ENCODE results near the gene ABT1. TPM values are rescaled to one million over a fixed set of nuclear protein-coding genes. Genes with fewer than 3 reads are reported as not detected.

ABT1 gene
- total RNA-seq, 1 experiment from 2014 or later, result 19.5 TPM

DNA sequence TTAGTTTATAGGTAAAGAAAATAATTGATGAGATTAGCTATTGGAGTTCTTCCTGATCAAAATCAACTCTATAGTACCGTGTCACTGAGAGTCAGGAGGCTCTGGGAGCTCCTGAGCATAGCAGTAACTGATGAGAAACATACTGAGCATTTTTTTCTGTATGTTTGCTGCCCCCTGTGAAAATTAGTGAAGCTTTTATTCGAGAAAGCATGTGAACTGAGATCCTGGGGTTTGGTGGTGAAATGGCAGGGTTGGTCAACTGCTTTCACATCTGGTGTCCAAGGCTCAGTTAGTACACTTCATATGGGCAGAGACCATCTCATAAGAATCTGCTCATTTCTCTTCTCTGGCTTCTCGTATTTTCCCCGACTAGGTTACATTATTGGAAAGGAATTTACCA is 4.1 kb upstream of the ABT1 start:
- BruUV-seq (replicated peaks), result no TSS peak
- no peak overlapping the region for H3K27ac ChIP-seq
- no peaks in the 10 kb centered on the region for H3K9me2 ChIP-seq (ENCODE audit: insufficient read depth)
- POLR2A ChIA-PET (ENCODE audit: unreplicated experiment), result no interaction called here
- H3K4me1 ChIP-seq (replicated peaks; ENCODE audit: insufficient read depth), result 0 out of 2 replicates have a peak, but pooled peaks cover 6% of the 10 kb centered on the region
- no peak for TF ChIP-seq EZH2 (IDR thresholded peaks at IDR 0.05; ENCODE audit: low read depth)
- TF ChIP-seq, protein P1, sequence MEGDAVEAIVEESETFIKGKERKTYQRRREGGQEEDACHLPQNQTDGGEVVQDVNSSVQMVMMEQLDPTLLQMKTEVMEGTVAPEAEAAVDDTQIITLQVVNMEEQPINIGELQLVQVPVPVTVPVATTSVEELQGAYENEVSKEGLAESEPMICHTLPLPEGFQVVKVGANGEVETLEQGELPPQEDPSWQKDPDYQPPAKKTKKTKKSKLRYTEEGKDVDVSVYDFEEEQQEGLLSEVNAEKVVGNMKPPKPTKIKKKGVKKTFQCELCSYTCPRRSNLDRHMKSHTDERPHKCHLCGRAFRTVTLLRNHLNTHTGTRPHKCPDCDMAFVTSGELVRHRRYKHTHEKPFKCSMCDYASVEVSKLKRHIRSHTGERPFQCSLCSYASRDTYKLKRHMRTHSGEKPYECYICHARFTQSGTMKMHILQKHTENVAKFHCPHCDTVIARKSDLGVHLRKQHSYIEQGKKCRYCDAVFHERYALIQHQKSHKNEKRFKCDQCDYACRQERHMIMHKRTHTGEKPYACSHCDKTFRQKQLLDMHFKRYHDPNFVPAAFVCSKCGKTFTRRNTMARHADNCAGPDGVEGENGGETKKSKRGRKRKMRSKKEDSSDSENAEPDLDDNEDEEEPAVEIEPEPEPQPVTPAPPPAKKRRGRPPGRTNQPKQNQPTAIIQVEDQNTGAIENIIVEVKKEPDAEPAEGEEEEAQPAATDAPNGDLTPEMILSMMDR (conservative IDR thresholded peaks at IDR 0.05), result no peak
- no peak for DNase-seq
- intact Hi-C loops (cut with micrococcal nuclease; ENCODE audit: unreplicated experiment), result no loop called here
- H3K9me3 ChIP-seq (ENCODE audit: insufficient read depth, low read depth), result no peaks in the 10 kb centered on the region
- peaks cover 9% of the 10 kb centered on the region for H3K79me2 ChIP-seq (ENCODE audit: low read depth)
- H2AFZ ChIP-seq, result no peak overlapping the region
- CTCF ChIA-PET, result no interaction called here
- H3K36me3 ChIP-seq (ENCODE audit: low read depth), result no peaks in the 10 kb centered on the region
- H3K4me2 ChIP-seq, result no peak overlapping the region
- peaks cover 18% of the 10 kb centered on the region; the same call in 1 of the 2 replicates for H3F3A ChIP-seq (ENCODE audit: insufficient read depth, low read depth)
- no peaks in the 10 kb centered on the region for H3K27me3 ChIP-seq (ENCODE audit: insufficient read depth, low read depth)
- no peak overlapping the region for H3K4me3 ChIP-seq
- no peaks in the 10 kb centered on the region for H4K20me1 ChIP-seq (ENCODE audit: insufficient read depth)

DNA sequence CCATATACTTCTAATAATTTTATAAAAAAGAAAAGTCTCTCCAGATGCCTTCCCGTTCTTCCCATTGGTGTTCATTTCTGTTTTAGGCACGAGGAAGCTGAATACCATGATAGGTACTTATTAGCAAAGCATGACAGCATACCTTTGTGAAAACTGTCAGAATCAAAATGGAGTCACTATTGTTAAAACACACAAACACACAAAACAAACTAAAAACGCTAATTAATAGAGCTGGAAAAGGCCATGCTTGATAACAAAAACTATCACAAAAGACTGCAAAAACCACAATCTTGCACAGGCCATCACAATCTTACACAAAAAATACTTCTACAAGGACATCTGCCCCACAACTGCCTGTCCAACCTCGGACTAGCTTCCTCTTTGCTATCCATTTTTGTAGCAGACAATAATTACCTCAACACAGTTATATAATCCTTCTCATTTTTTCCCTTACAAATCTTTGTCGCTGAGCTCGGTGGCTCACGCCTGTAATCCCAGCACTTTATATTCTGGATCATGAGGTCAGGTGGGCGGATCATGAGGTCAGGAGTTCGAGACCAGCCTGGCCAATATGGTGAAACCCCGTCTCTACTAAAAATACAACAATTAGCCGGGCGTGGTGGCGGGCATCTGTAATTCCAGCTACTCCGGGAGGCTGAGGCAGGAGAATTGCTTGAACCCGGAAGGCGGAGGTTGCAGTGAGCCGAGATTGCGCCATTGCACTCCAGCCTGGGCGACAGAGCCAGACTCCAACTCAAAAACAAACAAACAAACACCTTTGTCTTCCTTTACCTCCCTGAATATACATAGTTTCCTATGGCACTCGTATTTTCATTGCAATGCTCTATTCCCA is 3.2 kb upstream of the ABT1 start:
- no peak overlapping the region for H3K27ac ChIP-seq
- POLR2A ChIA-PET (ENCODE audit: unreplicated experiment), result interaction anchor here (0.6 kb wide), 1 partner anchor 320 kb away, joined by 5 read pairs; no protein-coding TSS in a partner anchor
- no peaks in the 10 kb centered on the region for H3K9me2 ChIP-seq (ENCODE audit: insufficient read depth)
- TF ChIP-seq, protein P1 (conservative IDR thresholded peaks at IDR 0.05), result no peak
- no peak for TF ChIP-seq EZH2 (IDR thresholded peaks at IDR 0.05; ENCODE audit: low read depth)
- H3K4me3 ChIP-seq, result no peak overlapping the region
- CTCF ChIA-PET, result interaction anchor here (0.7 kb wide), 1 partner anchor 252 kb away, joined by 3 read pairs; no protein-coding TSS in a partner anchor
- H3K79me2 ChIP-seq (ENCODE audit: low read depth), result peaks cover 17% of the 10 kb centered on the region
- no peaks in the 10 kb centered on the region for H3K9me3 ChIP-seq (ENCODE audit: insufficient read depth, low read depth)
- 0 out of 2 replicates have a peak, but pooled peaks cover 8% of the 10 kb centered on the region for H3K4me1 ChIP-seq (replicated peaks; ENCODE audit: insufficient read depth)
- DNase-seq, result no peak
- no peaks in the 10 kb centered on the region for H4K20me1 ChIP-seq (ENCODE audit: insufficient read depth)
- no peak overlapping the region for H2AFZ ChIP-seq
- intact Hi-C loops (cut with micrococcal nuclease; ENCODE audit: unreplicated experiment), result loop anchor here (2.0 kb wide), 1 partner anchor 57 kb away; no protein-coding TSS in a partner anchor
- H3K36me3 ChIP-seq (ENCODE audit: low read depth), result no peaks in the 10 kb centered on the region
- BruUV-seq (replicated peaks), result no TSS peak
- H3F3A ChIP-seq (ENCODE audit: insufficient read depth, low read depth), result peaks cover 18% of the 10 kb centered on the region; the same call in 1 of the 2 replicates
- H3K4me2 ChIP-seq, result no peak overlapping the region
- H3K27me3 ChIP-seq (ENCODE audit: insufficient read depth, low read depth), result no peaks in the 10 kb centered on the region

DNA sequence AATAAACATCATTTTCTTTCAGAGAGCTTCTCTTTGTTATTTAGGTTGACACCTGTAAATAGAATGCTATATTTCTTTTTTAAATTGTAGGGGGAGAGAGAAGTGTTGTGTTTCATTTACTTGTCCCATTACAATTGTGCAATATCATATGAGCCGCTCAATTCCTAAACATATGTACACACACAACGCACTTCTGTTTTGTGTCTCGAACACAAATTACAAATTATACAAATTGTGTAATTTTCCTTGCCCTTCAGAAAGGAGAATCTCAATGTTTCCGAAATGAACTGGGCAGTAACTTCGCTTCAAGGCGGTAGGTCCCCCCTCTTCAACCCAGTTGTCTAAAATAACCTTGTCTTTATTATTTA is 2.6 kb upstream of the ABT1 start:
- peaks cover 1% of the 10 kb centered on the region; the same call in 1 of the 2 replicates for H3K36me3 ChIP-seq (ENCODE audit: low read depth)
- no peaks in the 10 kb centered on the region for H4K20me1 ChIP-seq (ENCODE audit: insufficient read depth)
- no TSS peak for BruUV-seq (replicated peaks)
- no peak overlapping the region for H2AFZ ChIP-seq
- H3K79me2 ChIP-seq (ENCODE audit: low read depth), result peaks cover 20% of the 10 kb centered on the region
- DNase-seq, result no peak
- peaks cover 18% of the 10 kb centered on the region; the same call in 1 of the 2 replicates for H3F3A ChIP-seq (ENCODE audit: insufficient read depth, low read depth)
- no peak overlapping the region for H3K4me3 ChIP-seq
- no peak overlapping the region for H3K4me2 ChIP-seq
- H3K4me1 ChIP-seq (replicated peaks; ENCODE audit: insufficient read depth), result 0 out of 2 replicates have a peak, but pooled peaks cover 8% of the 10 kb centered on the region
- intact Hi-C loops (cut with micrococcal nuclease; ENCODE audit: unreplicated experiment), result loop anchor here (2.0 kb wide), 1 partner anchor 57 kb away; no protein-coding TSS in a partner anchor
- TF ChIP-seq, protein P1 (conservative IDR thresholded peaks at IDR 0.05), result no peak
- TF ChIP-seq EZH2 (IDR thresholded peaks at IDR 0.05; ENCODE audit: low read depth), result no peak
- no peaks in the 10 kb centered on the region for H3K9me3 ChIP-seq (ENCODE audit: insufficient read depth, low read depth)
- no peak overlapping the region for H3K27ac ChIP-seq
- no peaks in the 10 kb centered on the region for H3K27me3 ChIP-seq (ENCODE audit: insufficient read depth, low read depth)
- POLR2A ChIA-PET (ENCODE audit: unreplicated experiment), result no interaction called here
- H3K9me2 ChIP-seq (ENCODE audit: insufficient read depth), result no peaks in the 10 kb centered on the region
- CTCF ChIA-PET, result interaction anchor here (0.6 kb wide), 1 partner anchor 636 kb away, joined by 3 read pairs; no protein-coding TSS in a partner anchor
